ENCODE measurements around the gene ADCY7. TPM values are rescaled to one million over a fixed set of nuclear protein-coding genes. Genes with fewer than 3 reads are reported as not detected.

The ADCY7 gene
- total RNA-seq, 1 experiment from 2014 or later = 13.1 TPM

DNA sequence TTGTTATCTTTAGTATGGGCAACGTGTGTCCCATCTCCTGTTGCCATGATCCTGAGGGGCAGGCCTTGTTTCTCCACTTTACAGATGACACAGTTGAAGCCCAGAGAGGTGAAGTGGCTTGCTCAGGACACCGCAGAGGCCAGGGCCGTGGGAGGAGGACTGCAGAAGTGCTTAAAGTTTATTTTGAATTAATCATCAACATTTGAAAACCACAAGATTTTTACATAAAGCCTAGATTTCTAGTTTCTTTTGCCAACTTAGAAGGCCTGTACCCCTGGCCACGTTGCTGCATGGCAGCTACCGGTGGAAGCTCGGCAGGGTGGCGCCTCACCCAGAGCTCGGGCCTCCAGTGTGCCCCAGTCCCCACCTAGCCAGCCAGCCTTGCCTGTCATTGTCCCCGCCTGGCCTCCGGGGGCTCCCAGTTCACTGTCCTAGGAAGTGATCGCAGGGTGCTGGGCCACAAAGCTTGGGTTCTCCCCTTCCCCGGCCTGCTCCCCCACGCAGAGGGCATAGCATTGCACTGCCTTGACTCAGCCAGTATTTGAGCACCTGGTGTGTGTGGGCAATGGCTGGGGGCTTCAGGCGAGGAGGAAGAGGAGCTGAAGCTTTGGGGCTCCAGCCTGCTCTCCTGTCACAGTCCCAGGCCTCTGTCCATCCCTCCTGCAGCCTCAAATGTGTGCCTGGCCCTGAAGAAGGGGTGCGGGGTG lies 14.8 kb upstream of the ADCY7 start:
- H3K9ac ChIP-seq (ENCODE audit: low read length) = peak overlapping the region; percentile 56
- no TSS peak for BruUV-seq (replicated peaks)
- no peaks in the 10 kb centered on the region for H3K9me2 ChIP-seq (replicated peaks; ENCODE audit: low read length)
- H3K27ac ChIP-seq (ENCODE audit: low read length) = peak overlapping the region; percentile 81
- H3K36me3 ChIP-seq (ENCODE audit: low read depth, low read length) = no peaks in the 10 kb centered on the region
- DNase-seq (peak; percentile 77), ATAC-seq (peak; percentile 93)
- TF ChIP-seq, protein P1, sequence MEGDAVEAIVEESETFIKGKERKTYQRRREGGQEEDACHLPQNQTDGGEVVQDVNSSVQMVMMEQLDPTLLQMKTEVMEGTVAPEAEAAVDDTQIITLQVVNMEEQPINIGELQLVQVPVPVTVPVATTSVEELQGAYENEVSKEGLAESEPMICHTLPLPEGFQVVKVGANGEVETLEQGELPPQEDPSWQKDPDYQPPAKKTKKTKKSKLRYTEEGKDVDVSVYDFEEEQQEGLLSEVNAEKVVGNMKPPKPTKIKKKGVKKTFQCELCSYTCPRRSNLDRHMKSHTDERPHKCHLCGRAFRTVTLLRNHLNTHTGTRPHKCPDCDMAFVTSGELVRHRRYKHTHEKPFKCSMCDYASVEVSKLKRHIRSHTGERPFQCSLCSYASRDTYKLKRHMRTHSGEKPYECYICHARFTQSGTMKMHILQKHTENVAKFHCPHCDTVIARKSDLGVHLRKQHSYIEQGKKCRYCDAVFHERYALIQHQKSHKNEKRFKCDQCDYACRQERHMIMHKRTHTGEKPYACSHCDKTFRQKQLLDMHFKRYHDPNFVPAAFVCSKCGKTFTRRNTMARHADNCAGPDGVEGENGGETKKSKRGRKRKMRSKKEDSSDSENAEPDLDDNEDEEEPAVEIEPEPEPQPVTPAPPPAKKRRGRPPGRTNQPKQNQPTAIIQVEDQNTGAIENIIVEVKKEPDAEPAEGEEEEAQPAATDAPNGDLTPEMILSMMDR (conservative IDR thresholded peaks at IDR 0.05; ENCODE audit: low read depth, low read length) = no peak
- TF ChIP-seq EZH2 (IDR thresholded peaks at IDR 0.05; ENCODE audit: low read length, unreplicated experiment) (no peak), EZH2phosphoT487 (IDR thresholded peaks at IDR 0.05; ENCODE audit: borderline replicate concordance, low read length) (no peak)
- no peaks in the 10 kb centered on the region for H4K20me1 ChIP-seq (ENCODE audit: low read length)
- H3K27me3 ChIP-seq (ENCODE audit: low read length) = no peaks in the 10 kb centered on the region
- peak overlapping the region; percentile 62 for H3K4me2 ChIP-seq (ENCODE audit: low read length)
- H3F3A ChIP-seq (ENCODE audit: low read length, unreplicated experiment) = no peaks in the 10 kb centered on the region
- CTCF ChIA-PET = no interaction called here
- no peak overlapping the region for H3K4me3 ChIP-seq (ENCODE audit: low read length)
- intact Hi-C loops (cut with micrococcal nuclease) = no loop called here
- H3K4me1 ChIP-seq (ENCODE audit: insufficient read depth, low read length) = peaks cover 22% of the 10 kb centered on the region
- POLR2A ChIA-PET (ENCODE audit: unreplicated experiment) = no interaction called here
- peak overlapping the region; percentile 37; the same call in 1 of the 2 replicates for H2AFZ ChIP-seq (ENCODE audit: low read length)
- peaks cover 44% of the 10 kb centered on the region for H3K79me2 ChIP-seq (ENCODE audit: low read length)
- H3K9me3 ChIP-seq (ENCODE audit: low read length) = no peaks in the 10 kb centered on the region

DNA sequence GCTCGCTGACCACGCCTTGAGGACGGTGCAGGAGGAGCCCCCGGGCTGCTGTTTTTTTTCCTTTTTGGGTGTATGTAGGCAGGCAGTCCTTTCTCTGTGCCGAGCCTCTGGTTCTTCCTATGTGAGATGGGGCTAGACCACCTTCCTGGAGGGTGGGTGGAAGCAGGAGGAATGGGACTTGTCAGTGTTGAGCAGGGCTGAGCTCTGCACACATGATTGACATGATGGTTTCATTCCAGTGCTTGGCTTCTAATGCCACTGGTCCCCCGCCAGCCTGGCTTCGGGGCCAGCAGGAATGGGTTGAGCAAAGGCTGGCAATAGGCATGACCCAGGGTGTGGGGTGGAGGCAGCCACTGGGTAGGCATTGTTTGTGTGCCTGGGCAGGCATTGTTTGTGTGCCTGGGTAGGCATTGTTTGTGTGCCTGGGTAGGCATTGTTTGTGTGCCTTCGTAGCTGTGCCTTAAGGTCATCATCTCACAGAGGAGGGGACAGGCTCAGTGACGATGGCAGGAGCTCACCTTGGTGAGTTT lies 14.2 kb upstream of the ADCY7 start:
- no TSS peak for BruUV-seq (replicated peaks)
- Histone ChIP-seq H4K20me1 (ENCODE audit: low read length) (no peaks in the 10 kb centered on the region), H3K36me3 (ENCODE audit: low read depth, low read length) (no peaks in the 10 kb centered on the region), H3K27me3 (ENCODE audit: low read length) (no peaks in the 10 kb centered on the region), H2AFZ (ENCODE audit: low read length) (no peak overlapping the region), H3K4me2 (ENCODE audit: low read length) (peak overlapping the region; percentile 62; the same call in 1 of the 2 replicates), H3K4me3 (ENCODE audit: low read length) (no peak overlapping the region), H3K9me2 (replicated peaks; ENCODE audit: low read length) (no peaks in the 10 kb centered on the region), H3K27ac (ENCODE audit: low read length) (peak overlapping the region; percentile 81), H3K9ac (ENCODE audit: low read length) (peak overlapping the region; percentile 56), H3K9me3 (ENCODE audit: low read length) (no peaks in the 10 kb centered on the region), H3F3A (ENCODE audit: low read length, unreplicated experiment) (no peaks in the 10 kb centered on the region), H3K4me1 (ENCODE audit: insufficient read depth, low read length) (peaks cover 16% of the 10 kb centered on the region), H3K79me2 (ENCODE audit: low read length) (peaks cover 38% of the 10 kb centered on the region)
- POLR2A ChIA-PET (ENCODE audit: unreplicated experiment) = no interaction called here
- ATAC-seq (no peak), DNase-seq (no peak)
- CTCF ChIA-PET = no interaction called here
- TF ChIP-seq, protein P1 (conservative IDR thresholded peaks at IDR 0.05; ENCODE audit: low read depth, low read length) = no peak
- TF ChIP-seq EZH2 (IDR thresholded peaks at IDR 0.05; ENCODE audit: low read length, unreplicated experiment) = no peak
- TF ChIP-seq EZH2phosphoT487 (IDR thresholded peaks at IDR 0.05; ENCODE audit: borderline replicate concordance, low read length) = no peak
- intact Hi-C loops (cut with micrococcal nuclease) = no loop called here

DNA sequence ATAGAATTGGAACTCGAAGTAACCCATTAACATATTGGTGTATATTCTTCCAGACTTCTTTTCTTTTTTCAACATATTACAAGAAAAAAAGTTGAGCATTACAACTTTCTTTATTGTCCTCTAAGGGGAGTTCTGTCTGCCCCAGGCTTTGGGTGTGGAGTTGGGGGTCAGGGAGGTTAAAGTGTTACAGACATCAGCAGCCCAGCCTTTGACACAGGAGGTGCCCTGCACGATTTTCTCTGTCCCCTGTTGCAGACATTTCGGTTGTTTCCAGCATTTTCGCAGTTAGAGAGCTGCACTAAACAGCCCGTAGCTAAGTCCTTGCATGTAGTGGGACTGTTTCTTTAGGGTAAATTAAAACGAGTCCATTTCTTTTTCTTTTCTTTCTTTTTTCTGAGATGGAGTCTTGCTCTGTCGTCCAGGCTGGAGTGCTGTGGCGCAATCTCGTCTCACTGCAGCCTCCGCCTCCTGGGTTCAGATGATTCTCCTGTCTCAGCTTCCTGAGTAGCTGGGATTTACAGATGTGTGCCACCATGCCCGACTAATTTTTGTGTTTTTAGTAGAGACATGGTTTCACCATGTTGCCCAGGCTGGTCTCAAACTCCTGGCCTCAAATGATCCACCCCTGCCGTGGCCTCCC lies 13.4 kb upstream of the ADCY7 start:
- Histone ChIP-seq H3K9ac (ENCODE audit: low read length) (no peak overlapping the region), H3K9me3 (ENCODE audit: low read length) (no peaks in the 10 kb centered on the region), H3K4me3 (ENCODE audit: low read length) (no peak overlapping the region), H4K20me1 (ENCODE audit: low read length) (no peaks in the 10 kb centered on the region), H3K4me1 (ENCODE audit: insufficient read depth, low read length) (peaks cover 16% of the 10 kb centered on the region), H3K27ac (ENCODE audit: low read length) (no peak overlapping the region), H3K36me3 (ENCODE audit: low read depth, low read length) (no peaks in the 10 kb centered on the region), H3K9me2 (replicated peaks; ENCODE audit: low read length) (no peaks in the 10 kb centered on the region), H2AFZ (ENCODE audit: low read length) (no peak overlapping the region), H3F3A (ENCODE audit: low read length, unreplicated experiment) (no peaks in the 10 kb centered on the region), H3K27me3 (ENCODE audit: low read length) (no peaks in the 10 kb centered on the region), H3K79me2 (ENCODE audit: low read length) (peaks cover 31% of the 10 kb centered on the region), H3K4me2 (ENCODE audit: low read length) (no peak overlapping the region)
- ATAC-seq = no peak
- BruUV-seq (replicated peaks) = no TSS peak
- intact Hi-C loops (cut with micrococcal nuclease) = no loop called here
- TF ChIP-seq EZH2 (IDR thresholded peaks at IDR 0.05; ENCODE audit: low read length, unreplicated experiment) = no peak
- no peak for TF ChIP-seq EZH2phosphoT487 (IDR thresholded peaks at IDR 0.05; ENCODE audit: borderline replicate concordance, low read length)
- TF ChIP-seq, protein P1 (conservative IDR thresholded peaks at IDR 0.05; ENCODE audit: low read depth, low read length) = no peak
- ChIA-PET POLR2A (ENCODE audit: unreplicated experiment) (no interaction called here), CTCF (no interaction called here)
- no peak for DNase-seq
